WTC11 (cell line): ENCODE measurements around the gene SLC22A8. TPM values are rescaled to one million over a fixed set of nuclear protein-coding genes. Genes with fewer than 3 reads are reported as not detected.

Experiments used
- ATAC-seq: fragments of 200-7000 bp; cut with Tn5 transposase; 2 replicates; pipeline ENCODE4 v1.10.0; 2021; ENCODE audit warnings: mild to moderate bottlenecking, moderate library complexity
- CTCF ChIA-PET: fragments of 300-600 bp; sonication (Branson Sonifier 250); formaldehyde crosslinking; loops from one replicate; lab custom pipeline; 2021; ENCODE audit warnings: antibody characterized with exemption; lab: Charles Lee
- POLR2A ChIA-PET: fragments of 350-600 bp; sonication (Branson Sonifier 250); formaldehyde crosslinking; loops from one replicate; lab custom pipeline; 2021; ENCODE audit warnings: antibody characterized with exemption; lab: Charles Lee
- DNase-seq: peaks from one replicate; pipeline ENCODE4 v3.0.0; 2021; ENCODE audit warnings: low spot score
- H3K27ac Mint-ChIP-seq: 2 replicates; pipeline ENCODE4 v1.8.0; 2021; ENCODE audit warnings: mixed read lengths
- H3K27me3 Mint-ChIP-seq: 2 replicates; pipeline ENCODE4 v1.8.0; 2021; ENCODE audit warnings: low read depth, mild to moderate bottlenecking, moderate library complexity, mixed read lengths
- H3K36me3 Mint-ChIP-seq: 2 replicates; pipeline ENCODE4 v1.8.0; 2021; ENCODE audit warnings: mixed read lengths
- H3K4me1 Mint-ChIP-seq: 2 replicates; pipeline ENCODE4 v1.8.0; 2022; ENCODE audit warnings: mixed read lengths
- H3K4me3 Mint-ChIP-seq: 2 replicates; pipeline ENCODE4 v1.8.0; 2021; ENCODE audit warnings: mild to moderate bottlenecking, moderate library complexity, mixed read lengths
- H3K9me3 Mint-ChIP-seq: 2 replicates; pipeline ENCODE4 v1.8.0; 2021; ENCODE audit warnings: mixed read lengths
- AFF4 ChIP-seq: sonication (generic); formaldehyde crosslinking; IDR thresholded peaks from 2 replicates; pipeline ENCODE4 v1.8.1; 2023; ENCODE audit warnings: mild to moderate bottlenecking, missing genetic modification reagents, borderline replicate concordance
- EMX1 ChIP-seq: fragments of 250-450 bp; sonication (Bioruptor Pico); IDR thresholded peaks from 2 replicates; pipeline ENCODE4 v1.8.0; 2021; ENCODE audit warnings: mild to moderate bottlenecking
- KAT7 ChIP-seq: sonication (generic); formaldehyde crosslinking; IDR thresholded peaks from 2 replicates; pipeline ENCODE4 v1.8.1; 2023; ENCODE audit warnings: missing genetic modification reagents, mild to moderate bottlenecking, borderline replicate concordance
- MAX ChIP-seq: sonication (generic); formaldehyde crosslinking; IDR thresholded peaks from 2 replicates; pipeline ENCODE4 v1.8.0; 2022; ENCODE audit warnings: mild to moderate bottlenecking, missing genetic modification reagents
- TEAD4 ChIP-seq: sonication (generic); formaldehyde crosslinking; IDR thresholded peaks from 2 replicates; pipeline ENCODE4 v1.8.0; 2022; ENCODE audit warnings: mild to moderate bottlenecking, missing genetic modification reagents
- ZNF219 ChIP-seq: sonication (generic); formaldehyde crosslinking; IDR thresholded peaks from 2 replicates; pipeline ENCODE4 v1.8.0; 2023; ENCODE audit warnings: missing genetic modification reagents, mild to moderate bottlenecking, borderline replicate concordance
- total RNA-seq: library from RNA; stranded (reverse); gene quantifications from 3 replicates; pipeline ENCODE4 v1.2.3, GENCODE V29; 2021
- TF ChIP-seq, protein P1 (sequence below): sonication (generic); formaldehyde crosslinking; IDR thresholded peaks from 2 replicates; pipeline ENCODE4 v1.8.1; 2023; ENCODE audit warnings: mild to moderate bottlenecking, missing genetic modification reagents, moderate library complexity
- TF ChIP-seq, protein P2 (sequence below): fragments of 250-450 bp; sonication (Bioruptor Pico); IDR thresholded peaks from 2 replicates; pipeline ENCODE4 v2.1.2; 2022; ENCODE audit warnings: mild to moderate bottlenecking, moderate library complexity
- TF ChIP-seq, protein P3 (sequence below): fragments of 250-450 bp; sonication (Bioruptor Pico); IDR thresholded peaks from 2 replicates; pipeline ENCODE4 v1.9.0; 2021; ENCODE audit warnings: moderate library complexity, mild to moderate bottlenecking, inconsistent platforms, borderline replicate concordance
- TF ChIP-seq, protein P4 (sequence below): fragments of 200-600 bp; IDR thresholded peaks from 2 replicates; pipeline ENCODE4 v1.8.0; 2022; ENCODE audit warnings: antibody characterized with exemption

The SLC22A8 gene
- total RNA-seq, 1 experiment from 2014 or later: not detected

DNA sequence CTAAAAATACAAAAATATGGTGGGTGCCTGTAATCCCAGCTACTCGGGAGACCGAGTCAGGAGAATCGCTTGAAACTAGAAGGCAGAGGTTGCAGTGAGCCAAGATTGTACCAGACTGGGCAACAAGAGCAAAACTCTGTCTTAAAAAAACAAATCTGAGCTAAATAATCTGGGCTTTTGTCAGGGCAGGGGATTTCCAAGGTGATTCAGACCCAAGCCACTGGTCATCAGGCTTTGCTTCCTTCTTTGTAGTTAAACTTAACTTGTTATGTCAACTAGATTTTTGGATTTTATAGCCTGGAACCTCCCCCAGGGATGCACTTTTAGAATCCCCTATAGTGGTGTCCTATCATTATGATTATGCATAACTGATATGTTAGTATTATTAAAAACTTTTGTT is 27.0 kb upstream of the SLC22A8 start (continued):
- no peak for TF ChIP-seq AFF4
- TF ChIP-seq, all 79 proteins: peak for 0

DNA sequence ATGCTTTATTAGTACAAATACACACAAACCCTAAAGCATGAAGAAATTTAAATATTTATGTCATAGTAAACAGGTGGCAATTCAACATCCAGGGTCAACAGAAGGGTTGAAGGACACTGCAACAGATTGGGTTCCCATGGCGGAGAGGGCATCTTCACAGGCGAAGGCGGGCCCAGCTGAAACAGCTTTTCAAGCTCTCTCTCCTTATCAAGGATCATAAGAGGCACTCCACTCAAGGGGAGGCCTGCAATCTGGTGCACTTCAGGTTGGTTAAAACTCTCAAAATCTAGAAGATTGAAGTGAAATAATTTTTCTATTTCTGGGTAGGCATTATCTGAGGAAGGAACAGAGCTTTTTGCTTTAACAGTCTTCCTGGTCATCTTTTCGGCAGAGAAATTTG is 16.8 kb upstream of the SLC22A8 start:
- Mint-ChIP-seq H3K36me3 (no peaks in the 10 kb centered on the region), H3K9me3 (peaks cover 19% of the 10 kb centered on the region), H3K4me1 (peaks cover 9% of the 10 kb centered on the region), H3K27me3 (peaks cover 3% of the 10 kb centered on the region), H3K27ac (no peak overlapping the region)
- CTCF ChIA-PET: interaction anchor here (2.6 kb wide), 1 partner anchor 12 kb away, joined by 15 read pairs; no protein-coding TSS in a partner anchor
- POLR2A ChIA-PET: no interaction called here
- no peak for DNase-seq
- ATAC-seq: no peak
- TF ChIP-seq KAT7 (CRISPR knock-in tag) (no peak), TEAD4 (CRISPR knock-in tag) (no peak), EMX1 (CRISPR knock-in tag) (no peak), MAX (CRISPR knock-in tag) (no peak)
- TF ChIP-seq, protein P1, sequence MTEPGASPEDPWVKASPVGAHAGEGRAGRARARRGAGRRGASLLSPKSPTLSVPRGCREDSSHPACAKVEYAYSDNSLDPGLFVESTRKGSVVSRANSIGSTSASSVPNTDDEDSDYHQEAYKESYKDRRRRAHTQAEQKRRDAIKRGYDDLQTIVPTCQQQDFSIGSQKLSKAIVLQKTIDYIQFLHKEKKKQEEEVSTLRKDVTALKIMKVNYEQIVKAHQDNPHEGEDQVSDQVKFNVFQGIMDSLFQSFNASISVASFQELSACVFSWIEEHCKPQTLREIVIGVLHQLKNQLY (CRISPR knock-in tag): no peak
- TF ChIP-seq, protein P2, sequence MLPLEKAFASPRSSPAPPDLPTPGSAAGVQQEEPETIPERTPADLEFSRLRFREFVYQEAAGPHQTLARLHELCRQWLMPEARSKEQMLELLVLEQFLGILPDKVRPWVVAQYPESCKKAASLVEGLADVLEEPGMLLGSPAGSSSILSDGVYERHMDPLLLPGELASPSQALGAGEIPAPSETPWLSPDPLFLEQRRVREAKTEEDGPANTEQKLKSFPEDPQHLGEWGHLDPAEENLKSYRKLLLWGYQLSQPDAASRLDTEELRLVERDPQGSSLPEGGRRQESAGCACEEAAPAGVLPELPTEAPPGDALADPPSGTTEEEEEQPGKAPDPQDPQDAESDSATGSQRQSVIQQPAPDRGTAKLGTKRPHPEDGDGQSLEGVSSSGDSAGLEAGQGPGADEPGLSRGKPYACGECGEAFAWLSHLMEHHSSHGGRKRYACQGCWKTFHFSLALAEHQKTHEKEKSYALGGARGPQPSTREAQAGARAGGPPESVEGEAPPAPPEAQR (CRISPR knock-in tag): no peak
- TF ChIP-seq, protein P3, sequence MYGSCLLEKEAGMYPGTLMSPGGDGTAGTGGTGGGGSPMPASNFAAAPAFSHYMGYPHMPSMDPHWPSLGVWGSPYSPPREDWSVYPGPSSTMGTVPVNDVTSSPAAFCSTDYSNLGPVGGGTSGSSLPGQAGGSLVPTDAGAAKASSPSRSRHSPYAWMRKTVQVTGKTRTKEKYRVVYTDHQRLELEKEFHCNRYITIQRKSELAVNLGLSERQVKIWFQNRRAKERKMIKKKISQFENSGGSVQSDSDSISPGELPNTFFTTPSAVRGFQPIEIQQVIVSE (CRISPR knock-in tag): no peak
- TF ChIP-seq, all 79 proteins: peak for 0
- no peak overlapping the region for H3K4me3 Mint-ChIP-seq

GRCh38 chr11:63023841-63024648 is 8.4 kb upstream of the SLC22A8 start:
- H3K27me3 Mint-ChIP-seq: peaks cover 14% of the 10 kb centered on the region
- ATAC-seq (peak; percentile 60), DNase-seq (peak; percentile 91)
- H3K4me3 Mint-ChIP-seq: no peak overlapping the region
- CTCF ChIA-PET: interaction anchor here (0.6 to 7.8 kb wide), 24 partner anchors 10 to 253 kb away, joined by 3 to 535 read pairs (median 5); partner anchors contain the start of genes CHRM1, SLC3A2 and TAF6L
- no peak overlapping the region for H3K27ac Mint-ChIP-seq
- H3K36me3 Mint-ChIP-seq: peaks cover 4% of the 10 kb centered on the region; the same call in 1 of the 2 replicates
- H3K9me3 Mint-ChIP-seq: peaks cover 17% of the 10 kb centered on the region
- peaks cover 16% of the 10 kb centered on the region for H3K4me1 Mint-ChIP-seq
- POLR2A ChIA-PET: interaction anchor here (1.1 kb wide), 1 partner anchor 115 kb away, joined by 3 read pairs; no protein-coding TSS in a partner anchor
- TF ChIP-seq, protein P4, sequence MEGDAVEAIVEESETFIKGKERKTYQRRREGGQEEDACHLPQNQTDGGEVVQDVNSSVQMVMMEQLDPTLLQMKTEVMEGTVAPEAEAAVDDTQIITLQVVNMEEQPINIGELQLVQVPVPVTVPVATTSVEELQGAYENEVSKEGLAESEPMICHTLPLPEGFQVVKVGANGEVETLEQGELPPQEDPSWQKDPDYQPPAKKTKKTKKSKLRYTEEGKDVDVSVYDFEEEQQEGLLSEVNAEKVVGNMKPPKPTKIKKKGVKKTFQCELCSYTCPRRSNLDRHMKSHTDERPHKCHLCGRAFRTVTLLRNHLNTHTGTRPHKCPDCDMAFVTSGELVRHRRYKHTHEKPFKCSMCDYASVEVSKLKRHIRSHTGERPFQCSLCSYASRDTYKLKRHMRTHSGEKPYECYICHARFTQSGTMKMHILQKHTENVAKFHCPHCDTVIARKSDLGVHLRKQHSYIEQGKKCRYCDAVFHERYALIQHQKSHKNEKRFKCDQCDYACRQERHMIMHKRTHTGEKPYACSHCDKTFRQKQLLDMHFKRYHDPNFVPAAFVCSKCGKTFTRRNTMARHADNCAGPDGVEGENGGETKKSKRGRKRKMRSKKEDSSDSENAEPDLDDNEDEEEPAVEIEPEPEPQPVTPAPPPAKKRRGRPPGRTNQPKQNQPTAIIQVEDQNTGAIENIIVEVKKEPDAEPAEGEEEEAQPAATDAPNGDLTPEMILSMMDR: peak; percentile 100
- TF ChIP-seq ZNF219 (CRISPR knock-in tag): no peak
